ENCODE data around the gene OR1F1.

GRCh38 chr16:3212567-3212966 lies 24.6 kb downstream of the OR1F1 start:
- no peak for TF ChIP-seq CTCF (IDR thresholded peaks at IDR 0.05)
- no peak for TF ChIP-seq POLR2A (IDR thresholded peaks at IDR 0.05)

All from uterus (tissue), 2 donors.